ENCODE results near the gene NCKIPSD.

NCKIPSD gene

DNA sequence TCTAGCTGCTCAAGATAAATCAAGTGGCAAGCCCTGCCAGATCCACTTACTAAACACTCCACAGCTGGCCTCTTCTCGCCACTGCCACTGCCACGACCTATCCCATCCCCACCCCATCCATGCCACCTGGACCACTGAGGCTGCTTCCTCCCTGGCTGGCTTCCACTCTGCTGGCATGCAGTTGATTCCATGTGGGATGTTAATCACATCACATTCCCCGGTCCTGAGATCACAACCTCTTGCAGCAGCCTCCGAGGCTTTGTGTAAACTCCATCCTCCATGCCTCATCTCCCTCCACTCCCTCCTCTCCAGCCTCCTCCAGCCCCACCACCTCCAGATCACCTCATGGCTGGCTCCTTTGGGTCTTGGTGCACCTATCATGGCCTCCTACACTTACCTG lies 7.7 kb downstream of the NCKIPSD start:
- no peak for DNase-seq

DNA sequence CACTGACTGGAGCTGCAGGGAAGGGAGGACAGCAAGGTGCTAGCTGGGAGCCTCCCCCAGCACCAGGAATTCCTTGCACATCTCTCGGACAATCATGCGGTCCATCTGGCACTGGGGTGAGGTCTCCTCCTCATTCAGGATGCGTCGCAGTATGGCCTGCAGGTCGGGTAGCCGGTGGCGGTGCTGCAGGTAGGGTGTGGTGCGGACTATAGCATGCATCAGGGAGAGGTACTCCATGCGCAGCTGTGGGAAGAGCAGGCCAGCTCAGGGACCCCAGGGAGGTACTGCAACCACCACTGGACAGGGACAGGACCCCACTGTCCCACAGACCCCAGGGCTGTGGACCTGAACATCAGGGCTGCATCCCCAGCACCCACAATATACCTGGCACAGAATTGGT lies 11.2 kb downstream of the NCKIPSD start:
- DNase-seq: no peak

- no peak for DNase-seq
Measured at GRCh38 chr3:48672522-48672921, 13.2 kb downstream of the NCKIPSD start.

DNA sequence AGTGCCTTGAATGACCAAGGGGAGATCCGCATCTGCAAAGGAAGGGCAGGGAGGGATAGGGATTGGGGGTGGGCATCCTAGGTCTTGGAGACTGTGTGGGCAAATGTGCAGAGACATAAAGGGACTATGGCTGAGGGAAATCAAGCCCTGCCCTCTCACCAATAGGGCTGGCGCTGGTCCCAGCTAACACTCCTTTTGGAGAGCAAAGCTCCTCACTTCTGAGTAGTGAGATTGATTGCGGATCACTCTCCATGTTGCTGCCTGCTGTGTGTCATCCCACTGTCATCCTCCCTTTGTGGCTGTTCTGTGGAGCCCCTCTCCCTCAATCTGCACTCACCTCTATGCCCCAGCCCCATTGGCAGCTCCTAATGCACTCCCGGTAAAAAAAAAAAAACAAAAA lies 20.8 kb downstream of the NCKIPSD start:
- no peak for DNase-seq

GRCh38 chr3:48664313-48664644 lies 21.4 kb downstream of the NCKIPSD start:
- DNase-seq: no peak

- DNase-seq: peak; percentile 90
Measured at GRCh38 chr3:48663489-48664312, 22.0 kb downstream of the NCKIPSD start.

DNA sequence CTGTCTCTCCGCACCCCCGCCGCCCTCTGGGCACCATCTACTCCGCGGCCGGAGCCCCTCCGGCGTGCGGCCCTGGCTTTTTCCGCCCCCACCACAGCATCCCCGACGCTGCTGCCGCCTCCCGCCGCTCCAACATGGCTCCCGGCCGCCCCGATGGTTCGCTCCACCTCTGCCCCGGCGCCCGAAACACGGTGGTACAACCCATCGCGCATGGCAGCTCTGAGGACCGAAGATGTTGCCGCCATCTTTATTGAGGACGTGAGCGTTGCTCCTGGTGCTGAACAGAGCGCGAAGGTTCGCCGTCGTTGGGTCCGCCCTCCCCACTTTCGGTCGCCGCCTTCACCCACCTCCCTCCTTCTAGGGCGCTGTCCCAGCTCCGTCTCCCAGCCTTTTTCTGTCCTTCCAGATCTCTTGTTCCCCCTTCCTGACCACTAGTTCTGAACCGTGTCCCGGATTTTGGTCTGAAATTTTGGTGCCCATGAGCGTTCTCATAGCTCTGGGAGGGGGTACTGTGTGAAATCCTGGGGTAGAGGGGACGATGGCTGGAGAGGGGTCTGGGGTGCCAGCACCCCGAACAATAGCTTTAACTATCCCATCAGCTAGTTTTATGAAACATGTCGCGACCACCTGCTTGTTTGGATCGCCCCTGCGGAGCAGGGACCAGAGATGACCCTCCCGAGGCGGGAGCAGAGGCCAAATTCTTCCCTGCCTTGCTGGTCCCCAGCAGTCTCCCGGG lies 22.8 kb downstream of the NCKIPSD start, which contains the start of gene CELSR3:
TSS of gene CELSR3 (minus strand) at position 134 of the 736 bp plus-strand sequence. CDS start 252 bp downstream, outside the sequence.
- no peak for DNase-seq

DNA sequence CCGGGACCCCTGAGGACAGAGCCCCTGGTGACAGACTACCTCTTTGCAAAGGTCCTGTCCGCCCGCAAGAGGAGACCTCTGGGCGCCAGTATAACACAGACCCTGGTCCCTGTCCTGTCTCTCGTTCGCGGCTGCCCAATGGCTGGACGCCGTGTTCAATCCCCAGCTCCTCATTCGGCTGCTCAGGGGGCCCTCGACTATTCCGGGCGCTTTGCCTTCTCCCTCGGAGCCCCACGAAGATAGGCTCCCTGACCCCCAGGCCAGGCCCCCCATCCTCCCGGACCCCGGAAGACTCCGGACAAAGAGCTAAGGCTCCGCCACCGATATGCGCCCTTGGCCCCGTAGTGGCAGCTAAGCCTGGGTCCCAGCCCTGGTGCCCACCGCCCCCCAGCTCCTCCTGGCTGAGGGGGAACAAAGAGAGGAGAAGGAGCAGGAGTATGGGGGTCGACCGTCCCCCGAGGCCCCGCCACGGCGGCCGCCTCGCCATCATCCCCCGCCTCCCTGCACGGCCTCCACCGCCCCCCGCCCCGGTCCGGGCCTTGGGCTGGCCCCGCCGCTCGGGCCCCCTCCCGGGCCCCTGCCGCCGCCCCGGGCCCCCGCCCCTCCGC lies 23.5 kb downstream of the NCKIPSD start:
- DNase-seq: no peak

- no peak for DNase-seq
Measured at GRCh38 chr3:48661501-48662144, 24.1 kb downstream of the NCKIPSD start.

- DNase-seq: no peak
Measured at GRCh38 chr3:48660800-48661400, 24.8 kb downstream of the NCKIPSD start.

DNA sequence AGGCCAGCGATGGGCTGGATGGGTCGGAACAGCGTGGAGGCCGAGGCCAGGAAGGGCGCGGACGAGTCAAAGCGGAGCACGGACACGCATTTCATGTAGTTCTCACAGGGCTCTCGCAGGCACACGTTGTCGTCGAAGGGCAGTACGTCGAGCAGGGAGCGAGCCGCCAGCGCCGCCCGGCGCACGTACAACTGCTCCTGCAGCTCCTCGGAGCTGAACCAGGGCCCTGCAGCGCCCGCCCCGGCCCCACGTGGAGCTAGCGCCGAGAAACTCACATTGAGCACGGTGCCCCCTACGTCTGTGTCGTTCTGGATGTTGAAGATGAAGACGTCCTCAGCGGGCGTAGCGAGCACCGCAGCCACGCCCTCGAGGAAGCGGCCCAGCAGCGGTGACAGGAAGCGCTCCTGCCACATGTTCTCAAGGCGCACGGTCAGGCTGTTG lies 28.9 kb downstream of the NCKIPSD start:
- no peak for DNase-seq

DNA sequence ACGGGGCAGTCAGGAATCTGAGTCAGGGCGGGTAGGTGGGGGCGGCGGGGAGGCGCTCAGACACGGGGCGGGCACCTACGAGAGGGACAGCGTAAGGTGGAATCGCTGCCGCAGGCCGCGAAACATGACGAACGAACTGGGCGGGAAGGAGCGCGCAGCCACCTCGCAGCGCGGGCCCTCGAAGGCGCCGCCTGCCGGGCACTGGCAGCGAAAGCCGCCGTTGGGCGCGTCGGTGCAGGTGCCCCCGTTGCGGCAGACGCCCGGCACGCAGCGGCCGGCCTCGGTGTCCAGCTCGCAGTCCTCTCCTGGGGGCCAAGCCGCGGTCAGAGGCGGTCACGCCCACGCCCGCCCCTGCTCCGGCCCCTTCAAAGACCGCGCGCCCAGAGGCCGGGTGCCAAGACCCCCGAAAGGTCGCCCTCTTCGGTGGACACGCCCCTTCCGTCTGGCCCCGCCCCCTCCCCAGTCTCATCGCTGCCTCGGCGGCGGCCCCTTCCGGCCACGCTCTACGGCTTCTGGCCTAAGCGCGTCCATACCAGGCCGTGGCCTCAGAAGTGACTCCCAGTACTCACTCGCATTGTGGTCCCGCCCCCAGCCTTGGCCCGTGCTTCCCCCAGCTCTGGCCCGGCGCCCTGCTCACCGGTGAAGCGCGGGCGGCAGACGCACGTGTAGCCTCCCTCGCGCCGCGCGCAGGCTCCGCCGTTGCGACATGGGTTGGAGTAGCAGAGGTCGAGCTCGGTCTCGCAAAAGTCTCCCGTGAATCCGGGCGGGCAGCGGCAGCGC lies 29.5 kb downstream of the NCKIPSD start:
- no peak for DNase-seq

- DNase-seq: no peak
Measured at GRCh38 chr3:48655606-48656005, 30.1 kb downstream of the NCKIPSD start.

DNA sequence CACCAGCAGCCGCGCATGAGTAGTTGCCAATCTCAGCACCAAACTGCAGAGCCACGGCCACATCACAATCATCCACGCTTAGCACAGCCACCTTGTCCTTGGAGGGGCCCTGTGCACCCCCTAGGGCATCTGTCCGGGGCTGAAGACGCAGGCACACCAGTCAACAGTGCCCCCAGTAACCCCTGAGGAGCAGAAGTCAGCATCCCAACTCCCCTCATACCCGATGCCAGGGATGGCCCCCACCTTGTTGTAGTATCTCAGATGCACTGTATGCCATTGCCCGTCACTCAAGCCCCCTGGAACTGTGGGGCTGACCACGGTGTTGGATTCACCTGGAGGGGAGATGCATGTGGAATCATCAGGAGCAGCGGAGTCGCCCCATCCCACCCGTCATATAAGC lies 30.7 kb downstream of the NCKIPSD start:
- no peak for DNase-seq

DNA sequence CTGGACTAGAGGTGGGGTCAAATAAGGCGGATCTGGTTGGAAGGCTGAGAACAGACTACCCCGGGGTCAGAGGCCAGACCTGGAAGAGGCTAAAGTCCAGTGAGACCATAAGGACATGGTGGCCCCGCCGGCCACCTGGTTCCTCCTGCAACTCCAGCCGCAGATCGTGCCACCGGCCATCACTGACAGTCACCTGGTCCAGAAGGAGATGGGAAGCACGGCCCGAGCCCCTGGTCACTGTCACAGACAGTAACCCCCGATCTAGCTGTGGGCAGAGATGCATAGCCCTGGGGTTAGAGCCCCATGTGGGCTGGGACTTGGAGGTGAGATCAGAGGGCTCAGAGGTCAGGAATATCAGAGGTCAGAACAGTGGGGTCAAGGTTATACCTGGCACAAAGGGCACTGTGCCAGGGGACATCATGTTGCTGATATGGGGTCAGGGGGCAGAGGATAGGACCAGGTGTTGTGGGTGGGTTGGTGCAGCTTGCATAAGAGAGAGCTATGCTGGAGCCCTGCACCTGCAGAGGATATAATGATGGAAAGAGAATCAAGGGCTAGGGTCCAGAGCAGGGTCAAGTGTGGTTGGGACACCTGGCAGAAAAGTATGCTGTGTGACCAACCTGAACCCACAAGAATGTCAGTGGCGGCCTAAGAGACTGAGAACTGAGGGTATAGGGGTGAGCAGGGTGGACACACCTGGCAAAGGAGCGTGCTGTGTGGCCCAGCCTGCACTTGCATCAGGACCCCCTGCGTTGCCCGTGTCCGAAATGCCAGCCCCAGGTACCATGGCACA lies 32.6 kb downstream of the NCKIPSD start:
- no peak for DNase-seq

DNA sequence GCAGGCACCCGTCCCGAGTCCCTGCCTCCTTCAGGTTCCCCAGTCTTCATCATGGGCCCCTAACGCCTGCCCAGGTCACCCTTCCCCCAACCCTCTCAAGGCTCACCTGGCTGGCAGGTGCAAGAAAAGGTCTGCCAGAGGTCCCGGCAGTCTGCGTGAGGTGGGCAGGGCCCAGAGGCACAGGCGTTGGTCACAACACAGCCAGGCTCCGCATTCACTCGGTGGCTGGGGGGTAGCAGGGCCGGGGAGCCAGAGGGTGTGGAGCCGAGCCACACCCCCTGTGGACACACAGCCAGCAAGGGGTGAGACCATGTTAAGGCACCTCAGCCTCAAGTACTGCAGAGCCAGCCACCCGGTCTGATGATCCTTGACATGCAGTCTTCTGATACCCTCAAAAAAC lies 33.9 kb downstream of the NCKIPSD start:
- DNase-seq: no peak

GRCh38 chr3:48650723-48651122 lies 35.0 kb downstream of the NCKIPSD start:
- no peak for DNase-seq

DNA sequence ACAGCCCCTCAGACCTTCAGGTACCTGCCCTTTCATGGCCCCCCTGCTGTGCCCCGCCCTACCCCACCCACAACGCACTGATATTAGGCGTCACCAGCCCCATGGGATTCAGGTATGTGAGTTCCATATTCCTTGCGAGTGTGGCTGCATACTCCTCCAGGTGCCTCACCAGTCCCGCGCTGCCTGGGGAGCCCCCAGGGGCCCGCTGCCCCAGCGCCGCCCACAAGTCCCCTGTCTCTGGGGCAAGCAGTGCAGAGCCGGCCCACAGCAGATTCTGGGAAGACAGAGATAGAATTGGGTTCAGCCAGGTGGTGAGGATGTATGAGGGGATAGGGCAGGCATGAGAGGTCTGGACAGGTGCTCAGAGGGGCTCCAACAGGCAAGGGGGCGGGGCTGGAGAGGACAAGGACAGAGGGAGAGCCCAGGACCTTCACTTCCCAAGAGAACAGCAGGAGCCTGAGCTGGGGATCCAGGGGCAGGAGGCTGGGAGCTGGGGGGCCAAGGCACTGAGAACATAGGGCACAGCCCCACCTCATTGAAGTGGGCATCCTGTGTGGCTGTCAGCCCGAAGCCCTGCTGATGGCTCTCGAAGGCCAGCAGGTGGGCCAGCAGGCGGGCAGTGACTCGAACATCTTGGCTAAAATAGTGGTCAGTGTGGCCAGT lies 37.4 kb downstream of the NCKIPSD start:
- DNase-seq: no peak

- DNase-seq: no peak
Measured at GRCh38 chr3:48647714-48648113, 38.0 kb downstream of the NCKIPSD start.

GRCh38 chr3:48644898-48645760 lies 40.6 kb downstream of the NCKIPSD start:
- no peak for DNase-seq

Data from amniotic stem cell (primary cell).